GM19397 (cell line): ENCODE data around the gene MAJIN.

Source experiments
- ATAC-seq: cut with Tn5 transposase; IDR thresholded peaks from one replicate; pipeline ENCODE4 v1.9.1; 2021; ENCODE audit warnings: mild to moderate bottlenecking, moderate library complexity; ENCODE audit not compliant: unreplicated experiment

MAJIN gene

GRCh38 chr11:64933935-64934681, 37.8 kb downstream of the MAJIN start:
- ATAC-seq, result no peak

GRCh38 chr11:64933213-64933934, 38.5 kb downstream of the MAJIN start:
- ATAC-seq, result no peak

GRCh38 chr11:64932324-64932723, 39.6 kb downstream of the MAJIN start:
- no peak for ATAC-seq

GRCh38 chr11:64931290-64931689, 40.6 kb downstream of the MAJIN start:
- ATAC-seq, result no peak

- ATAC-seq, result no peak
Measured at GRCh38 chr11:64930340-64930739, 41.6 kb downstream of the MAJIN start.

GRCh38 chr11:64929625-64930024, 42.3 kb downstream of the MAJIN start:
- no peak for ATAC-seq

GRCh38 chr11:64928957-64929356, 43.0 kb downstream of the MAJIN start:
- no peak for ATAC-seq

- ATAC-seq, result no peak
Measured at GRCh38 chr11:64926689-64927088, 45.2 kb downstream of the MAJIN start.

- ATAC-seq, result no peak
Measured at GRCh38 chr11:64925536-64926436, 46.1 kb downstream of the MAJIN start.

GRCh38 chr11:64924910-64925284, 47.0 kb downstream of the MAJIN start:
- peak; percentile 12 for ATAC-seq

GRCh38 chr11:64923944-64924909, 47.7 kb downstream of the MAJIN start, which contains the start of gene PPP2R5B:
PPP2R5B (plus strand) TSS chr11:64924689; CDS start chr11:64925735, 1,046 bp downstream.
- ATAC-seq, result peak; percentile 85

GRCh38 chr11:64923151-64923661, 48.7 kb downstream of the MAJIN start:
- no peak for ATAC-seq

- ATAC-seq, result no peak
Measured at GRCh38 chr11:64921384-64921783, 50.5 kb downstream of the MAJIN start.

GRCh38 chr11:64920124-64920523, 51.8 kb downstream of the MAJIN start:
- no peak for ATAC-seq

GRCh38 chr11:64919627-64920026, 52.3 kb downstream of the MAJIN start:
- ATAC-seq, result no peak

GRCh38 chr11:64918017-64918416, 53.9 kb downstream of the MAJIN start:
- no peak for ATAC-seq

GRCh38 chr11:64917663-64917995, 54.3 kb downstream of the MAJIN start:
- ATAC-seq, result no peak

GRCh38 chr11:64916775-64917662, 54.9 kb downstream of the MAJIN start, which contains the start of gene ATG2A:
ATG2A (minus strand) TSS chr11:64917209; CDS start chr11:64917135, 74 bp downstream.
- ATAC-seq, result peak; percentile 91
